GM23338 (cell line): ENCODE measurements around the gene CPNE8. TPM values are rescaled to one million over a fixed set of nuclear protein-coding genes. Genes with fewer than 3 reads are reported as not detected.

ENCODE experiments used
- ATAC-seq: fragments of 200-7000 bp; cut with Tn5 transposase; 3 replicates; pipeline ENCODE4 v1.9.1; 2020
- DNase-seq: peaks from one replicate; pipeline ENCODE4 v3.0.0-alpha.2; 2015; ENCODE audit warnings: low spot score
- H2AFZ ChIP-seq: fragments of 200-600 bp; sonication (generic); 2 replicates; pipeline ENCODE4 v1.8.0; 2016; ENCODE audit warnings: antibody characterized with exemption, mild to moderate bottlenecking, moderate library complexity
- H3F3A ChIP-seq: fragments of 200-600 bp; sonication (generic); replicated peaks from 2 replicates; pipeline ENCODE4 v1.8.0; 2017; ENCODE audit warnings: antibody characterized with exemption, mixed run types, low read depth
- H3K27ac ChIP-seq: fragments of 200-600 bp; sonication (generic); 2 replicates; pipeline ENCODE4 v1.6.1; 2016; ENCODE audit warnings: low read depth
- H3K27me3 ChIP-seq: fragments of 200-600 bp; sonication (generic); 2 replicates; pipeline ENCODE4 v1.8.0; 2016; ENCODE audit warnings: mild to moderate bottlenecking, mixed run types, moderate library complexity; ENCODE audit not compliant: insufficient read depth
- H3K36me3 ChIP-seq: fragments of 200-600 bp; sonication (generic); 2 replicates; pipeline ENCODE4 v1.8.0; 2016; ENCODE audit warnings: mild to moderate bottlenecking; ENCODE audit not compliant: insufficient read depth
- H3K4me1 ChIP-seq: fragments of 200-600 bp; sonication (generic); 2 replicates; pipeline ENCODE4 v1.8.0; 2016; ENCODE audit warnings: mild to moderate bottlenecking, moderate library complexity; ENCODE audit not compliant: insufficient read depth
- H3K4me2 ChIP-seq: fragments of 200-600 bp; sonication (generic); 2 replicates; pipeline ENCODE4 v1.7.1; 2017; ENCODE audit warnings: mixed run types
- H3K4me3 ChIP-seq: fragments of 200-600 bp; sonication (generic); 2 replicates; pipeline ENCODE4 v1.6.1; 2016; ENCODE audit warnings: mixed run types
- H3K79me2 ChIP-seq: fragments of 200-600 bp; sonication (generic); replicated peaks from 2 replicates; pipeline ENCODE4 v1.8.0; 2017; ENCODE audit warnings: mild to moderate bottlenecking; ENCODE audit not compliant: insufficient read depth
- H3K9me2 ChIP-seq: fragments of 200-600 bp; sonication (generic); 2 replicates; pipeline ENCODE4 v1.8.0; 2017; ENCODE audit not compliant: insufficient read depth
- H4K20me1 ChIP-seq: fragments of 200-600 bp; sonication (generic); replicated peaks from 2 replicates; pipeline ENCODE4 v1.8.0; 2017; ENCODE audit warnings: mild to moderate bottlenecking; ENCODE audit not compliant: insufficient read depth
- H3K27ac Mint-ChIP-seq: 2 replicates; pipeline ENCODE4 v1.8.0; 2020; ENCODE audit warnings: inconsistent platforms, mild to moderate bottlenecking, moderate library complexity, mixed read lengths
- H3K27me3 Mint-ChIP-seq: 3 replicates; pipeline ENCODE4 v1.8.0; 2022; ENCODE audit warnings: low read depth, mild to moderate bottlenecking, moderate library complexity, mixed read lengths, inconsistent platforms; ENCODE audit not compliant: insufficient read depth, poor library complexity
- H3K36me3 Mint-ChIP-seq: 3 replicates; pipeline ENCODE4 v1.8.0; 2021; ENCODE audit warnings: low read depth, mild to moderate bottlenecking, inconsistent platforms, moderate library complexity, mixed read lengths
- H3K4me1 Mint-ChIP-seq: 3 replicates; pipeline ENCODE4 v1.8.0; 2020; ENCODE audit warnings: mild to moderate bottlenecking, inconsistent platforms, mixed read lengths
- H3K4me3 Mint-ChIP-seq: 3 replicates; pipeline ENCODE4 v1.8.0; 2021; ENCODE audit warnings: moderate library complexity, mild to moderate bottlenecking, inconsistent platforms, mixed read lengths
- H3K9me3 Mint-ChIP-seq: 3 replicates; pipeline ENCODE4 v1.8.0; 2020; ENCODE audit warnings: moderate library complexity, mild to moderate bottlenecking, inconsistent platforms, mixed read lengths
- CTCF ChIP-seq, 2 experiments: fragments of 200-600 bp in 1 of 2; sonication (generic) in 1 of 2; conservative IDR thresholded peaks; 2 replicates each; pipeline versions ENCODE4 v1.5.1 to v1.6.1; 2016 to 2017; ENCODE audit warnings: antibody characterized with exemption in 2 of 2, low read depth in 2 of 2, mild to moderate bottlenecking in 2 of 2, moderate library complexity in 1 of 2
- ETS1 ChIP-seq: IDR thresholded peaks from 2 replicates; pipeline ENCODE4 v1.6.1; 2016; ENCODE audit warnings: antibody characterized with exemption
- POLR2AphosphoS5 ChIP-seq: IDR thresholded peaks from 2 replicates; pipeline ENCODE4 v1.6.1; 2016; ENCODE audit warnings: antibody characterized with exemption, low read depth
- REST ChIP-seq: IDR thresholded peaks from one replicate; pipeline ENCODE4 v1.6.1; 2018; ENCODE audit warnings: antibody characterized with exemption; ENCODE audit not compliant: unreplicated experiment
- ZNF114 ChIP-seq: fragments of 250-450 bp; sonication (Bioruptor Pico); IDR thresholded peaks from 2 replicates; pipeline ENCODE4 v1.5.0; 2020; ENCODE audit warnings: mild to moderate bottlenecking, moderate library complexity
- ZNF462 ChIP-seq: fragments of 250-450 bp; sonication (Bioruptor Pico); IDR thresholded peaks from 2 replicates; pipeline ENCODE4 v1.5.0; 2020; ENCODE audit warnings: mild to moderate bottlenecking, moderate library complexity
- polyA plus RNA-seq: library from polyadenylated mRNA; unstranded; fragments of >200 nt; fragmentation: Nextera tagmentation; extraction: Ambion mirVana; gene quantifications from 2 replicates; pipeline ENCODE4 v1.2.1, GENCODE V29; 2016
- total RNA-seq: library from RNA; depleted of rRNA; stranded (reverse); fragments of >200 nt; shearing (Covaris generic); gene quantifications from 2 replicates; pipeline ENCODE4 v1.2.3, GENCODE V29; 2014

The CPNE8 gene
- total and polyA plus RNA-seq, 2 experiments from 2014 or later, result 8.7 to 10.1 TPM

- no peak for TF ChIP-seq ZNF462
These were observed 73.7 kb downstream of the CPNE8 start (continued) for GRCh38 chr12:38831715-38832114.

- no peaks in the 10 kb centered on the region for H3K9me3 Mint-ChIP-seq
- no peak for DNase-seq
- no peaks in the 10 kb centered on the region for H3K27me3 Mint-ChIP-seq
- H3K27ac Mint-ChIP-seq, result no peak overlapping the region
- ATAC-seq, result no peak
- no peaks in the 10 kb centered on the region; the same call in 2 of the 3 replicates for H3K36me3 Mint-ChIP-seq
- no peaks in the 10 kb centered on the region for H3K4me1 ChIP-seq
- no peak overlapping the region for H3K4me3 ChIP-seq
- H4K20me1 ChIP-seq, result no peaks in the 10 kb centered on the region
- no peak overlapping the region for H3K4me3 Mint-ChIP-seq
- H3K9me2 ChIP-seq, result no peaks in the 10 kb centered on the region
- no peaks in the 10 kb centered on the region for H3K4me1 Mint-ChIP-seq
- H3K4me2 ChIP-seq, result no peak overlapping the region
- H2AFZ ChIP-seq, result no peak overlapping the region
- no peaks in the 10 kb centered on the region for H3K36me3 ChIP-seq
- H3K27ac ChIP-seq, result no peak overlapping the region
- no peaks in the 10 kb centered on the region for H3F3A ChIP-seq
- H3K27me3 ChIP-seq, result no peaks in the 10 kb centered on the region
- no peaks in the 10 kb centered on the region for H3K79me2 ChIP-seq
- TF ChIP-seq ETS1, result no peak
- no peak for TF ChIP-seq POLR2AphosphoS5
- TF ChIP-seq ZNF114 (CRISPR knock-in tag), result no peak
- TF ChIP-seq CTCF (conservative IDR thresholded peaks at IDR 0.05; ENCODE audit: low read depth in 2 of 2), result no peak
- TF ChIP-seq REST, result no peak
These were observed 80.4 kb downstream of the CPNE8 start for GRCh38 chr12:38825006-38825405.
